ENCODE results near the gene NTM. TPM values are rescaled to one million over a fixed set of nuclear protein-coding genes. Genes with fewer than 3 reads are reported as not detected.

Gene NTM
- total RNA-seq, 1 experiment from 2014 or later: 9.9 TPM

GRCh38 chr11:131464461-131464860 lies 94.0 kb downstream of the NTM start:
- H3K79me2 ChIP-seq (ENCODE audit: insufficient read depth, low read length): no peaks in the 10 kb centered on the region
- no peak overlapping the region for H2AFZ ChIP-seq (ENCODE audit: low read length)
- H3K4ac ChIP-seq (ENCODE audit: low read depth, low read length): no peak overlapping the region
- no peak for DNase-seq
- H3K9me3 ChIP-seq (ENCODE audit: control insufficient read depth, low read depth, low read length): no peaks in the 10 kb centered on the region
- H3K4me2 ChIP-seq (ENCODE audit: insufficient read depth, insufficient read length, low read length): no peak overlapping the region
- no peak overlapping the region for H3K9ac ChIP-seq (ENCODE audit: extremely low read depth, insufficient read length, low read length)
- Mint-ChIP-seq H3K4me1 (peaks cover 22 to 33% of the 10 kb centered on the region in 2 experiments), H3K9me3 (no peaks in the 10 kb centered on the region; a peak in 1 of 5 replicates), H3K4me3 (no peak overlapping the region), H3K27me3 (ENCODE audit: low read depth) (no peaks in the 10 kb centered on the region; the same call in 1 of the 2 replicates), H3K36me3 (ENCODE audit: insufficient read depth in 1 of 3, low read depth in 3 of 3) (no peaks in the 10 kb centered on the region), H3K27ac (no peak overlapping the region)
- H4K5ac ChIP-seq (ENCODE audit: insufficient read length, low read depth, low read length): no peak overlapping the region
- no peak overlapping the region for H2BK20ac ChIP-seq (ENCODE audit: low read depth, low read length, poor library complexity, severe bottlenecking)
- no peak overlapping the region for H3K56ac ChIP-seq (ENCODE audit: insufficient read length, low read depth, low read length)
- no peak overlapping the region for H3K14ac ChIP-seq (ENCODE audit: insufficient read depth, low read length)
- TF ChIP-seq CTCF (conservative IDR thresholded peaks at IDR 0.05): no peak
- no peaks in the 10 kb centered on the region for H4K20me1 ChIP-seq (ENCODE audit: control insufficient read depth, insufficient read depth, insufficient read length)
- H2AK5ac ChIP-seq (ENCODE audit: insufficient read length, low read length): no peak overlapping the region
- H3K79me1 ChIP-seq (ENCODE audit: insufficient read depth, low read depth, low read length, poor library complexity, severe bottlenecking): no peaks in the 10 kb centered on the region
- WGBS (ENCODE audit: extremely low coverage, insufficient read length, low lambda C conversion rate): no CpG with 5 or more reads among the region's 9 CpGs
- H3K27ac ChIP-seq (ENCODE audit: insufficient read length, low read depth, low read length): no peak overlapping the region
- H3K27me3 ChIP-seq (ENCODE audit: insufficient read depth, low read length): no peaks in the 10 kb centered on the region
- no peak overlapping the region for H4K91ac ChIP-seq (ENCODE audit: insufficient read length, low read depth, low read length)
- no peak overlapping the region for H2BK12ac ChIP-seq (ENCODE audit: insufficient read length, low read depth, low read length)
- no peak overlapping the region for H2BK5ac ChIP-seq (ENCODE audit: insufficient read length, low read length)
- H3K23me2 ChIP-seq (ENCODE audit: insufficient read length, low read depth, low read length, poor library complexity, severe bottlenecking): no peaks in the 10 kb centered on the region
- no peak overlapping the region for H2BK15ac ChIP-seq (ENCODE audit: low read depth, low read length)
- 0 out of 2 replicates have a peak, but pooled peaks cover 3% of the 10 kb centered on the region for H3K4me1 ChIP-seq (ENCODE audit: insufficient read depth, low read length)
- H2BK120ac ChIP-seq (ENCODE audit: low read depth, low read length, poor library complexity, severe bottlenecking): no peak overlapping the region
- H3K18ac ChIP-seq (ENCODE audit: insufficient read length, low read depth, low read length): no peak overlapping the region
- no peak overlapping the region for H4K8ac ChIP-seq (replicated peaks; ENCODE audit: insufficient read length, low read depth, low read length)
- no peak overlapping the region for H3K23ac ChIP-seq (ENCODE audit: insufficient read length, low read depth, low read length)
- no peak overlapping the region for H3T11ph ChIP-seq (ENCODE audit: low read length)
